HEK293T (cell line): ENCODE data around the gene KPNA3.

ENCODE experiments used
- ELF4 ChIP-seq: fragments of 450-650 bp; IDR thresholded peaks from 2 replicates; pipeline ENCODE4 v1.6.1; 2017; ENCODE audit warnings: antibody characterized with exemption
- FOXM1 ChIP-seq: fragments of 450-650 bp; IDR thresholded peaks from 2 replicates; pipeline ENCODE4 v1.6.1; 2017; ENCODE audit warnings: mild to moderate bottlenecking, borderline replicate concordance

GRCh38 chr13:49821216-49822009, 28.9 kb upstream of the KPNA3 start:
- TF ChIP-seq FOXM1 = no peak
- TF ChIP-seq ELF4 = no peak
